Measurements from ENCODE around the gene NR0B2. TPM values are rescaled to one million over a fixed set of nuclear protein-coding genes. Genes with fewer than 3 reads are reported as not detected.

NR0B2 gene
- total and polyA plus RNA-seq, 2 of the 13 experiments (the other 11 are each of a cell fraction or from before 2014, with no cell fraction given): 72.5 to 133 TPM

DNA sequence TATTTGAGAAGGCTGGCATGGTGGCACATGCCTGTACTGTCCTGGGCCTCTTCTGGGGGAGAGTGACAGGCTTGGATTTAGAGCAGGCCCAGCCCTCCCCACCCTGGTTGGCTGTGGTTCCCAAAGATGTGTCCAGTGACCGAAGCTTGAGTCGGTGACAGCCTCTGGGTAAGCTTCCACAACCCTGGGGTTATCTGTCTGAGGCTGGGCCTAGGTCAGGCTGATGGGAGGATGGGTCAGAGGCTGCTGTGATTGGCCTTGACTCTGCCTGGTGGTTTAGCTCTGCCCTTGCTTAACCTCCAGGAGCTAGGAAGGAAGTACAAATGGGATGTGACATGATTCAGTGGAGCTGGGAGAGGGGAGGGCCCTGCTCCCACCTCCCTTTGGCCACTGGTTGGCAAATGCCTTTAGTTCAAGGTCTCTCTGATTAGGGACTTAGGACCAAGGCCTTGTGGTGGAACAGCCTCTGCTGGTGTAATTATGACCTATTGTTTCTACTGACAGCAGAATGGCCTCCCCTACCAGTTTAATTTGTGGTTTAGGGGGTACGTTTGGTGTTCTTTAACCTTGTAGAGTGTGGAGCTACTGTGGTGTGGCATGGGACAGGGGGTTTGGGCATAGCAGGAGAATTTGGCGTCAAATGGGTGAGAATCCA, 24.4 kb upstream of the NR0B2 start (continued):
- TF ChIP-seq, protein P1, sequence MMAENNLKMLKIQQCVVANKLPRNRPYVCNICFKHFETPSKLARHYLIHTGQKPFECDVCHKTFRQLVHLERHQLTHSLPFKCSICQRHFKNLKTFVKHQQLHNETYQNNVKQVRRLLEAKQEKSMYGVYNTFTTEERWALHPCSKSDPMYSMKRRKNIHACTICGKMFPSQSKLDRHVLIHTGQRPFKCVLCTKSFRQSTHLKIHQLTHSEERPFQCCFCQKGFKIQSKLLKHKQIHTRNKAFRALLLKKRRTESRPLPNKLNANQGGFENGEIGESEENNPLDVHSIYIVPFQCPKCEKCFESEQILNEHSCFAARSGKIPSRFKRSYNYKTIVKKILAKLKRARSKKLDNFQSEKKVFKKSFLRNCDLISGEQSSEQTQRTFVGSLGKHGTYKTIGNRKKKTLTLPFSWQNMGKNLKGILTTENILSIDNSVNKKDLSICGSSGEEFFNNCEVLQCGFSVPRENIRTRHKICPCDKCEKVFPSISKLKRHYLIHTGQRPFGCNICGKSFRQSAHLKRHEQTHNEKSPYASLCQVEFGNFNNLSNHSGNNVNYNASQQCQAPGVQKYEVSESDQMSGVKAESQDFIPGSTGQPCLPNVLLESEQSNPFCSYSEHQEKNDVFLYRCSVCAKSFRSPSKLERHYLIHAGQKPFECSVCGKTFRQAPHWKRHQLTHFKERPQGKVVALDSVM (CRISPR knock-in tag; IDR thresholded peaks at IDR 0.05): peak; percentile 68; the same call in 1 of the 2 replicates
- no peak for TF ChIP-seq ZFP62 (CRISPR knock-in tag; IDR thresholded peaks at IDR 0.05)
- TF ChIP-seq ZSCAN9 (CRISPR knock-in tag; IDR thresholded peaks at IDR 0.05; ENCODE audit: borderline replicate concordance): no peak; the same call in 1 of the 2 replicates
- no peak for TF ChIP-seq ZFYVE20 (CRISPR knock-in tag; IDR thresholded peaks at IDR 0.05; ENCODE audit: borderline replicate concordance, low read depth)
- 0 out of 2 replicates have a peak, but pooled peaks have one; percentile 34 for TF ChIP-seq TRIM24 (CRISPR knock-in tag; IDR thresholded peaks at IDR 0.05)
- TF ChIP-seq TERF1 (CRISPR knock-in tag; IDR thresholded peaks at IDR 0.05): no peak
- peak; percentile 93; the same call in 1 of the 2 replicates for TF ChIP-seq ZNF713 (CRISPR knock-in tag; IDR thresholded peaks at IDR 0.05)
- TF ChIP-seq KDM2A (CRISPR knock-in tag; IDR thresholded peaks at IDR 0.05; ENCODE audit: borderline replicate concordance, low read depth): no peak; the same call in 1 of the 2 replicates
- TF ChIP-seq ZNF225 (CRISPR knock-in tag; IDR thresholded peaks at IDR 0.05): no peak
- no peak for TF ChIP-seq ZNF781 (CRISPR knock-in tag; IDR thresholded peaks at IDR 0.05; ENCODE audit: borderline replicate concordance, not compliant biosample characterization)
- no peak for TF ChIP-seq ZNF883 (CRISPR knock-in tag; IDR thresholded peaks at IDR 0.05; ENCODE audit: not compliant biosample characterization)
- TF ChIP-seq YEATS4 (CRISPR knock-in tag; IDR thresholded peaks at IDR 0.05; ENCODE audit: borderline replicate concordance): peak; percentile 80
- TF ChIP-seq, protein P2, sequence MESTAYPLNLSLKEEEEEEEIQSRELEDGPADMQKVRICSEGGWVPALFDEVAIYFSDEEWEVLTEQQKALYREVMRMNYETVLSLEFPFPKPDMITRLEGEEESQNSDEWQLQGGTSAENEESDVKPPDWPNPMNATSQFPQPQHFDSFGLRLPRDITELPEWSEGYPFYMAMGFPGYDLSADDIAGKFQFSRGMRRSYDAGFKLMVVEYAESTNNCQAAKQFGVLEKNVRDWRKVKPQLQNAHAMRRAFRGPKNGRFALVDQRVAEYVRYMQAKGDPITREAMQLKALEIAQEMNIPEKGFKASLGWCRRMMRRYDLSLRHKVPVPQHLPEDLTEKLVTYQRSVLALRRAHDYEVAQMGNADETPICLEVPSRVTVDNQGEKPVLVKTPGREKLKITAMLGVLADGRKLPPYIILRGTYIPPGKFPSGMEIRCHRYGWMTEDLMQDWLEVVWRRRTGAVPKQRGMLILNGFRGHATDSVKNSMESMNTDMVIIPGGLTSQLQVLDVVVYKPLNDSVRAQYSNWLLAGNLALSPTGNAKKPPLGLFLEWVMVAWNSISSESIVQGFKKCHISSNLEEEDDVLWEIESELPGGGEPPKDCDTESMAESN (CRISPR knock-in tag; conservative IDR thresholded peaks at IDR 0.05): peak; percentile 56; the same call in 1 of the 2 replicates
- no peak for TF ChIP-seq ZBTB21 (CRISPR knock-in tag; IDR thresholded peaks at IDR 0.05)
- TF ChIP-seq ZNF136 (CRISPR knock-in tag; IDR thresholded peaks at IDR 0.05; ENCODE audit: low read depth): peak; percentile 69; the same call in 1 of the 2 replicates
- TF ChIP-seq TCF7 (IDR thresholded peaks at IDR 0.05; ENCODE audit: low read depth): no peak
- no peak; the same call in 1 of the 2 replicates for TF ChIP-seq ZNF414 (CRISPR knock-in tag; IDR thresholded peaks at IDR 0.05)
- TF ChIP-seq HMGA1 (CRISPR knock-in tag; conservative IDR thresholded peaks at IDR 0.05): no peak
- no peak for TF ChIP-seq ZNF768 (CRISPR knock-in tag; IDR thresholded peaks at IDR 0.05)
- no peak for TF ChIP-seq TCF12 (IDR thresholded peaks at IDR 0.05)
- TF ChIP-seq TCF12 (CRISPR knock-in tag; IDR thresholded peaks at IDR 0.05): peak; percentile 76; the same call in 1 of the 2 replicates
- TF ChIP-seq, protein P3, sequence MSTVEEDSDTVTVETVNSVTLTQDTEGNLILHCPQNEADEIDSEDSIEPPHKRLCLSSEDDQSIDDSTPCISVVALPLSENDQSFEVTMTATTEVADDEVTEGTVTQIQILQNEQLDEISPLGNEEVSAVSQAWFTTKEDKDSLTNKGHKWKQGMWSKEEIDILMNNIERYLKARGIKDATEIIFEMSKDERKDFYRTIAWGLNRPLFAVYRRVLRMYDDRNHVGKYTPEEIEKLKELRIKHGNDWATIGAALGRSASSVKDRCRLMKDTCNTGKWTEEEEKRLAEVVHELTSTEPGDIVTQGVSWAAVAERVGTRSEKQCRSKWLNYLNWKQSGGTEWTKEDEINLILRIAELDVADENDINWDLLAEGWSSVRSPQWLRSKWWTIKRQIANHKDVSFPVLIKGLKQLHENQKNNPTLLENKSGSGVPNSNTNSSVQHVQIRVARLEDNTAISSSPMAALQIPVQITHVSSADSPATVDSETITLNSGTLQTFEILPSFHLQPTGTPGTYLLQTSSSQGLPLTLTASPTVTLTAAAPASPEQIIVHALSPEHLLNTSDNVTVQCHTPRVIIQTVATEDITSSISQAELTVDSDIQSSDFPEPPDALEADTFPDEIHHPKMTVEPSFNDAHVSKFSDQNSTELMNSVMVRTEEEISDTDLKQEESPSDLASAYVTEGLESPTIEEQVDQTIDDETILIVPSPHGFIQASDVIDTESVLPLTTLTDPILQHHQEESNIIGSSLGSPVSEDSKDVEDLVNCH (CRISPR knock-in tag; IDR thresholded peaks at IDR 0.05): no peak

Measured in HepG2 (cell line).